HG03108 (cell line): ENCODE data around the gene PCDHB4.
"Not testable (repeated sequence)": the region's sequence is repeated elsewhere in the genome, so short reads cannot be mapped to it uniquely, and the experiment has no call there.

Experiments used
- ATAC-seq: cut with Tn5 transposase; IDR thresholded peaks from one replicate; pipeline ENCODE4 v1.9.1; 2021; ENCODE audit warnings: moderate library complexity; ENCODE audit not compliant: unreplicated experiment

PCDHB4 gene

GRCh38 chr5:141149812-141150211 lies 28.2 kb downstream of the PCDHB4 start, which contains the start of gene PCDHB6:
TSS of gene PCDHB6 (plus strand) at chr5:141150057. CDS start at chr5:141150258, 201 bp downstream.
- ATAC-seq, result no peak

GRCh38 chr5:141150224-141150992 lies 28.8 kb downstream of the PCDHB4 start:
- no peak for ATAC-seq

- no peak for ATAC-seq
Measured at GRCh38 chr5:141150993-141151325, 29.3 kb downstream of the PCDHB4 start.

GRCh38 chr5:141151632-141152031 lies 30.0 kb downstream of the PCDHB4 start:
- not testable (repeated sequence) for ATAC-seq

- ATAC-seq, result not testable (repeated sequence)
Measured at GRCh38 chr5:141152096-141152495, 30.5 kb downstream of the PCDHB4 start.

- ATAC-seq, result no peak
Measured at GRCh38 chr5:141155540-141156374, 34.1 kb downstream of the PCDHB4 start.

GRCh38 chr5:141157356-141157755 lies 35.7 kb downstream of the PCDHB4 start:
- ATAC-seq, result not testable (repeated sequence)

- ATAC-seq, result not testable (repeated sequence)
Measured at GRCh38 chr5:141157901-141158300, 36.3 kb downstream of the PCDHB4 start.

- ATAC-seq, result no peak
Measured at GRCh38 chr5:141172381-141173204, 51.0 kb downstream of the PCDHB4 start, which contains the start of gene PCDHB7. TSS of gene PCDHB7 (plus strand) at chr5:141172644. CDS start at chr5:141172836, 192 bp downstream.

GRCh38 chr5:141174291-141175104 lies 52.9 kb downstream of the PCDHB4 start:
- not testable (repeated sequence) for ATAC-seq
